Right lobe of liver (tissue), 6 donors: ENCODE results near the gene DYNC1I1. TPM values are rescaled to one million over a fixed set of nuclear protein-coding genes. Genes with fewer than 3 reads are reported as not detected.

ENCODE experiments used
- ATAC-seq, 4 donors: fragments of 200-7000 bp; cut with Tn5 transposase; one replicate each; pipeline ENCODE4 v1.9.1; 2020; ENCODE audit warnings: mild to moderate bottlenecking in 4 of 4, moderate library complexity in 4 of 4
- DNase-seq, 3 donors: peaks; one replicate each; pipeline ENCODE4 v3.0.0-alpha.2; 2020
- H3K27ac ChIP-seq, 3 donors: fragments of 200-600 bp; one replicate each; pipeline ENCODE4 v1.8.0; 2022
- H3K27me3 ChIP-seq, 2 donors: fragments of 200-600 bp; one replicate each; pipeline ENCODE4 v1.8.0; 2022
- H3K36me3 ChIP-seq, 4 donors: fragments of 200-600 bp; sonication (generic) in 1 of 4; one replicate each; pipeline versions ENCODE4 v1.5.1 to v1.8.0; 2017 to 2022; ENCODE audit warnings: control low read depth in 1 of 4
- H3K4me1 ChIP-seq, 4 donors: fragments of 200-600 bp; sonication (generic) in 1 of 4; one replicate each; pipeline versions ENCODE4 v1.5.1 to v1.8.0; 2017 to 2022; ENCODE audit warnings: control low read depth in 1 of 4
- H3K4me3 ChIP-seq, 3 donors: fragments of 200-600 bp; one replicate each; pipeline ENCODE4 v1.8.0; 2022
- H3K9me3 ChIP-seq, 4 donors: fragments of 200-600 bp; sonication (generic) in 1 of 4; one replicate each; pipeline versions ENCODE4 v1.5.1 to v1.8.0; 2017 to 2022; ENCODE audit warnings: control low read depth in 1 of 4
- POLR2A ChIP-seq: fragments of 450-650 bp; IDR thresholded peaks from one replicate; pipeline ENCODE4 v1.6.1; 2017; ENCODE audit warnings: antibody characterized with exemption, mild to moderate bottlenecking
- WGBS: methylation state at CpG from one replicate; pipeline ENCODE4 v1.1.6; 2018; ENCODE audit warnings: low coverage, low lambda C conversion rate; ENCODE audit not compliant: insufficient coverage; ENCODE audit errors: missing lambda C conversion rate; 5-methylcytosine and 5-hydroxymethylcytosine counted together
- intact Hi-C, 2 donors: fragments of 100-400 bp; cut with DNase I; formaldehyde crosslinking; loops; one replicate each; pipeline versions ENCODE4 v1.11.2 to v1.14.1; 2022
- total RNA-seq, 6 experiments: library from RNA; depleted of rRNA in 2 of 6; stranded (reverse); fragments of >200 nt in 2 of 6; fragmentation: NEBNext Ultra II Directional in 3 of 6; extraction: Animal tissue kit (Norgen Biotek cat#: 25700) in 3 of 6; gene quantifications; one replicate each; pipeline versions ENCODE4 v1.1.0 to v1.2.4, GENCODE V29; 2016 to 2023
- TF ChIP-seq, protein P1 (sequence below), 4 donors: fragments of 200-600 bp in 3 of 4; fragments of 450-650 bp in 1 of 4; IDR thresholded peaks; one replicate each; pipeline versions ENCODE4 v1.5.1 to v1.8.0; 2016 to 2022; ENCODE audit warnings: antibody characterized with exemption in 4 of 4, mild to moderate bottlenecking in 2 of 4
- donor health status: DM: no; HTN: yes; CAD: no.
- donor health status: DM: no; HTN: no; CAD: no.
- donor health status: DM: no; HTN: no; CAD: no.
- donor health status: DM: no; HTN: yes; CAD: no.
- donor health status: DM: no; HTN: yes; CAD: no.

Gene DYNC1I1
- total RNA-seq, 6 experiments from 2014 or later: 0.09 to 1.1 (median 0.62) TPM

DNA sequence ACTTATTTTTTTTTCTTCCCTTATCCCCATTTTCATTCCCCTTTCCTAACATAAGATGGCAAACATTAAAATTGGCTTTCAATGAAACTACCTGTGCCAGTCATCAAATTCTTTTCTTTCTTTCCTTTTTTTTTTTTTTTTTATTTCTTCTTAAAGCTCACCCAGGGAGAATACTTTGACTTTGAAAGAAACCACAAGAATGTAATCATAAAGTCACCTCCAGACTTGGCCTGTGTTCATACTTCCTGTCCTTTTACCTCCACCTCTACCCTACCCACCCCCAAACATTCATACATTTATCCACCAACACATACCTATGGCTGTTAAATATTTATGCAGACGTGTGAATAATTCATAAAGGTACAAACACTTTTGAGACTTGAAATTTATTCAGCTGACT lies 295.0 kb downstream of the DYNC1I1 start:
- Histone ChIP-seq H3K4me1 (no peaks in the 10 kb centered on the region), H3K4me3 (no peak overlapping the region), H3K9me3 (no peaks in the 10 kb centered on the region), H3K27ac (no peak overlapping the region), H3K36me3 (no peaks in the 10 kb centered on the region), H3K27me3 (no peaks in the 10 kb centered on the region)
- ATAC-seq (no peak), DNase-seq (no peak)
- intact Hi-C loops: no loop called here
- WGBS: 26% methylated on average over 1 of the region's 1 CpG
- TF ChIP-seq, protein P1, sequence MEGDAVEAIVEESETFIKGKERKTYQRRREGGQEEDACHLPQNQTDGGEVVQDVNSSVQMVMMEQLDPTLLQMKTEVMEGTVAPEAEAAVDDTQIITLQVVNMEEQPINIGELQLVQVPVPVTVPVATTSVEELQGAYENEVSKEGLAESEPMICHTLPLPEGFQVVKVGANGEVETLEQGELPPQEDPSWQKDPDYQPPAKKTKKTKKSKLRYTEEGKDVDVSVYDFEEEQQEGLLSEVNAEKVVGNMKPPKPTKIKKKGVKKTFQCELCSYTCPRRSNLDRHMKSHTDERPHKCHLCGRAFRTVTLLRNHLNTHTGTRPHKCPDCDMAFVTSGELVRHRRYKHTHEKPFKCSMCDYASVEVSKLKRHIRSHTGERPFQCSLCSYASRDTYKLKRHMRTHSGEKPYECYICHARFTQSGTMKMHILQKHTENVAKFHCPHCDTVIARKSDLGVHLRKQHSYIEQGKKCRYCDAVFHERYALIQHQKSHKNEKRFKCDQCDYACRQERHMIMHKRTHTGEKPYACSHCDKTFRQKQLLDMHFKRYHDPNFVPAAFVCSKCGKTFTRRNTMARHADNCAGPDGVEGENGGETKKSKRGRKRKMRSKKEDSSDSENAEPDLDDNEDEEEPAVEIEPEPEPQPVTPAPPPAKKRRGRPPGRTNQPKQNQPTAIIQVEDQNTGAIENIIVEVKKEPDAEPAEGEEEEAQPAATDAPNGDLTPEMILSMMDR (IDR thresholded peaks at IDR 0.05): no peak
- no peak for TF ChIP-seq POLR2A

DNA sequence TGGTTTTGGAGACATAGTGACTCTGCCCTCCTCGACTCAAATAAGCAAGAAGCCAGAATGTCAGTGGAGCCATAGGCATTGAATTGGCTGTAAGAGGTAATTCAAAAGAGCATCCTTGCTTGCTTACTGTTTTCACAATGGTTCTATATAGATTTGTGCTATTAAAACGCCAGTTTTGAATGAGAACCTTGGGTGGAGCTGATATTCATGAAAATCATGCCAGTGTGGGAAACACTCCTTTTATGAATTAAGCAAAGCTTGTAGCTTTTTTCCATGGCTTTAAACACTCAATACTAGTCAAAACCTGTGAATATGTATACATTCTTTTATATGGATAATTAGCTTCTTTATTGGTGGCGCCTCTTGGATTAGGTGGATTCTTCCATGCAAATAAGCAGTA lies 297.0 kb downstream of the DYNC1I1 start:
- H3K36me3 ChIP-seq: no peaks in the 10 kb centered on the region
- intact Hi-C loops: no loop called here
- no peaks in the 10 kb centered on the region for H3K4me1 ChIP-seq
- 64% methylated on average over 3 of the region's 3 CpGs for WGBS
- H3K27me3 ChIP-seq: no peaks in the 10 kb centered on the region
- no peak for TF ChIP-seq POLR2A
- TF ChIP-seq, protein P1 (IDR thresholded peaks at IDR 0.05): no peak
- no peak for ATAC-seq
- no peak overlapping the region for H3K4me3 ChIP-seq
- H3K9me3 ChIP-seq: no peaks in the 10 kb centered on the region
- DNase-seq: no peak
- H3K27ac ChIP-seq: no peak overlapping the region

DNA sequence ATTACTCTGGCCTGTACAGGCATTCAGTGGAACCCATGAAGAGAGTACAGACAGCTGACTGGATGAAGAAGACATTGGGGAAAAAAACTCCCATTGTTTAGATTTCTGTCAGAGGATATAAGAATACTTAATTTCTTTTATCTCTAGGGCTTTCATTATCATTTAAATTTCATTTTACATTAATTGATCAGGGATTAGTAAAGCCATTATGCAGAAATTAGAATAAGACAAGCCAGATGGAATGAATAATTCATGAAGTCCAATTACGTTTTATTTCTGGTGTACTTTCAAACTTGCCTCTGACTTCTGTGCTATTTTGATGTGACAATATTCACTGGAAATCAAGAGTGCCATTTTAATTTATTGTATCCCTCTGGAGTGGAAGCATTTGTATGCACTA lies 302.5 kb downstream of the DYNC1I1 start:
- no peak for TF ChIP-seq POLR2A
- TF ChIP-seq, protein P1 (IDR thresholded peaks at IDR 0.05): no peak
- Histone ChIP-seq H3K9me3 (no peaks in the 10 kb centered on the region), H3K27ac (no peak overlapping the region), H3K36me3 (no peaks in the 10 kb centered on the region), H3K27me3 (no peaks in the 10 kb centered on the region), H3K4me1 (peaks cover 0 to 3% (median 2%) of the 10 kb centered on the region in 4 donors), H3K4me3 (no peak overlapping the region)
- intact Hi-C loops: loop anchor here (5.0 to 10.0 kb wide), 2 partner anchors 950 to 957 kb away; partner anchors contain the start of gene DLX5 (in 1 of the 2)
- ATAC-seq (no peak), DNase-seq (no peak)
- 13% methylated on average over 1 of the region's 1 CpG for WGBS

DNA sequence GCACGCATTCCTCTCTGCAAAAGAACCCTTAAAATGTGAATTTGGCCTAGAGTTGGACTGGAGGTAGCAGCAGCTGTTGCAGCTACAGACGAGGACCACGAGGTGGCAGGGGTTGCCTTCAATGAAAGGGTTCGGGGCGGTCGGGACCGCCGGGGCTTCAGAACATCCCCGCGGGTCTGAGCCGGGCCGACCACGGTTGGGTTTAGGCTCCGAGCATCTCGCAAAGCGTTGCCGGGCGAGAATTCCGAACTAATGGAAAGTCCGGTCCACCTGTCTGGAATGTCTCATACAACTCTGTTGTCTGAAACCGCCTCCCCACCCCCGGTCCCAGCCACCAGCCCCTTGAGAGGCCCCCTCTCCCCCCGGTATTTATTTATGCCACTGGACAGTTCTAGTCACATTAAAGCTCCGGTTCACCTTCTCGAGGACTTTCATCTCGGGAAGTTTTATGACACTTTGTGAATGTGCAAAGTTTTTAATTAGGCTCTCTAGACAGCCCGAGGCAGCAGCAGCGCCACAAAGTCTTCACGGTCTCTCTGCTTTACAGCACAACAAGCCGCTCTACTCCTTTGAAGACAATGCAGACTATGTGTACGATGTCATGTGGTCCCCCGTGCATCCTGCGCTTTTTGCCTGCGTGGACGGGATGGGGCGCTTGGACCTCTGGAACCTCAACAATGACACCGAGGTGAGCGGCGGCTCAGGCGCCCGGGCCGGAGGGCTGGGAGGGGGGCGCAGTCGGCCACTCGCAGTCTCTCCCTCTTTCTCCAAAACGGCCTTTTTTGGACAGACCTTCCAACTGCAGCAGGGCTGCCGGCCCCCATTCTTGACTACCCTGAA lies 303.4 kb downstream of the DYNC1I1 start:
- Histone ChIP-seq H3K27ac (no peak overlapping the region), H3K36me3 (no peaks in the 10 kb centered on the region), H3K4me3 (peak overlapping the region; percentile 44 to 61 (median 55)), H3K27me3 (no peaks in the 10 kb centered on the region), H3K4me1 (peaks cover 0 to 3% (median 2%) of the 10 kb centered on the region in 4 donors), H3K9me3 (no peaks in the 10 kb centered on the region)
- DNase-seq (peak; percentile 68 to 73 (median 69)), ATAC-seq (peak; percentile 98 to 99 (median 98))
- TF ChIP-seq POLR2A: no peak
- TF ChIP-seq, protein P1 (IDR thresholded peaks at IDR 0.05): peak; percentile 74 to 89 (median 80)
- intact Hi-C loops: loop anchor here in 1 of 2 donors (10.0 kb wide), 1 partner anchor 949 kb away; the partner anchor contains the start of gene DLX5
- WGBS: 5% methylated on average over 11 of the region's 47 CpGs
